Activated naive CD4-positive, alpha-beta T cell treated with anti-CD3 and anti-CD28 coated beads, Interleukin-2, amount 50 U/mL, for 24 hours (primary cell): ENCODE data around the gene ZCCHC17.
"Not testable (repeated sequence)": the region's sequence is repeated elsewhere in the genome, so short reads cannot be mapped to it uniquely, and the experiment has no call there.

ENCODE experiments used
- H3K27ac Mint-ChIP-seq: one replicate; pipeline ENCODE4 v1.8.0; 2021; ENCODE audit warnings: mild to moderate bottlenecking, mixed read lengths
- H3K27me3 Mint-ChIP-seq: one replicate; pipeline ENCODE4 v1.8.0; 2021; ENCODE audit warnings: mixed read lengths
- H3K36me3 Mint-ChIP-seq: one replicate; pipeline ENCODE4 v1.8.0; 2021; ENCODE audit warnings: mixed read lengths
- H3K4me1 Mint-ChIP-seq: one replicate; pipeline ENCODE4 v1.8.0; 2021; ENCODE audit warnings: mixed read lengths
- H3K4me3 Mint-ChIP-seq: one replicate; pipeline ENCODE4 v1.8.0; 2021; ENCODE audit warnings: mild to moderate bottlenecking, mixed read lengths
- H3K9me3 Mint-ChIP-seq: one replicate; pipeline ENCODE4 v1.8.0; 2021; ENCODE audit warnings: mixed read lengths

The ZCCHC17 gene

DNA sequence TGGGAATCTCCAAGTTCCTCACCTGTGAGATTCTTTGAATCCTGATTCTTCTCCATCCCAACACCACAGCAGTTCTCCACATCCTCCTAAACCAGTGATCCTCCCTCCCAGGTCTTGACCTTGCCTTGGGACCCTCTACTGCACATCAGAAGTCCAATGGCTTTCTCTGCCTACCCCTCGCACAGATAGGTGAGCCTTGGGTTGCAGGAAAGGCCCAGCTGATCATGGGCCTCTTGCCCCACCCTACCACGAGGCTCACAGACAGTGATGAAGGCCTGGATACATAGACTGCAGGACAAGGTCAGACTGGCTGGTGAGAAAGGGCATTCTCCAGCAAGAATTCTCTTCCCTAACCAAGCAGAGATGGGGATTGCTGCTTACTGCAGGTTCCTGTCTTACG lies 75.2 kb downstream of the ZCCHC17 start:
- H3K4me1 Mint-ChIP-seq, result peaks cover 15% of the 10 kb centered on the region

DNA sequence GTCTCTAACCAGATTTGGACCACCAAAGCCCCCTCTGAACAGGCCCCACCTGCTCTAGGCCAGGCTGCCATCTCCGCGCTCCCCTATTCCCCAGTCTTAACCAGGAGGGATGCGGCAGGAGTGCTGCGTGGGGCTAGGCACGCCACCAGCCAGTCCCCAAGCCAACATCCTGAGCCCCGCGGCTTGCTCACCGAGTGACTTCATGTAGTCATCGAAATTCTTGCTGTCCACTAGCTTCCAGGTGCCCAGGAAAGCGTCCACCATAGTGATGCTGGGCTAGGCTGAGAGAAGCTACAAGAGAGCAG lies 75.9 kb downstream of the ZCCHC17 start:
- Mint-ChIP-seq H3K27ac (no peak overlapping the region), H3K4me1 (peaks cover 15% of the 10 kb centered on the region), H3K36me3 (no peaks in the 10 kb centered on the region), H3K27me3 (no peaks in the 10 kb centered on the region), H3K4me3 (peak overlapping the region; percentile 27), H3K9me3 (no peaks in the 10 kb centered on the region)

More for the DNA sequence above, 75.2 kb downstream of the ZCCHC17 start:
- no peak overlapping the region for H3K27ac Mint-ChIP-seq
- H3K36me3 Mint-ChIP-seq, result no peaks in the 10 kb centered on the region
- no peaks in the 10 kb centered on the region for H3K27me3 Mint-ChIP-seq
- no peaks in the 10 kb centered on the region for H3K9me3 Mint-ChIP-seq
- H3K4me3 Mint-ChIP-seq, result no peak overlapping the region

DNA sequence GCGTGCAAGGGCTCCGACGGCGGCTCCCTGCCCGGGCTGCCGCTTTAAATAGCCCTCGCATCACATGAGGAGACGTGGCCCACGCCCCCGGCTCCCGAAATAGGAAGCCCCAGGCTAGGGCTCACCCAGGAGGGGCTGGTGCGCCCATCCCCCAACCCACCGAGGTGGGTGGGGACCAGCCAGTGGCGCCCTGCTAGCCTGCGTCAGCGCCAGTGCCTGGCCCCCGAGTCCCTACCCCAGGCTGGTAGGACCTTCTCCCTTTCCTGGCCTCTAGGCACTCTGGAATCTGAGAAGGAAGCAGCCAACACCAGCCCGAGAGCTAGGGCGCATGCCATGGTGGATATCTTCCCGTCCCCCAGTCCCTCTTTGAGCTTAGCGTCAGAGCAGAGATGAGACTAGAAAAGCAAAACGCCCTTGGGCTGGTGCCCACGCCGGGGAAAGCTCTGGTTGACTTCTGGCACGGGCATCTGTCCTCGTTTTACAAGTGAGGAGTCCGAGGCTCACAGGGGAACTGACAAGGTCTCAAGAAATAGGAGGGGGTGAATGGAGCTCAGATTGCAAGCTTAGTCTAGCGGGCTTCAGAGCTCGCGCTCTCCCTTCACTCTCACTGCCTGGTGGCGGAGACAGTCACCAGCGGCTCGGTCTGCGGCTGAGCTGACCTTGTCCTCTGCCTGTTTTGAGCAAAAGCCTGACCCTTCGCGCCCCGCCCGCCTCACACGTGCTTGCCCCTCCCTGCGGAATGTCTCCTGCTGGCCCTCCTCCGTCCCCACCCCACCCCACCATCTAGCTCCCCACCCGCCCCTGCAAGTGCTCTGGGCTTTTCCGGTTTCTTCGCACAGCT lies 76.4 kb downstream of the ZCCHC17 start, which contains the start of gene FABP3:
Gene FABP3 (minus strand): TSS at position 21 of the 841 bp plus-strand sequence. CDS start 62 bp downstream, outside the sequence.
- no peaks in the 10 kb centered on the region for H3K27me3 Mint-ChIP-seq
- peak within 1 kb of the TSS; percentile 3 for H3K27ac Mint-ChIP-seq
- H3K36me3 Mint-ChIP-seq, result no peaks in the 10 kb centered on the region
- H3K9me3 Mint-ChIP-seq, result no peaks in the 10 kb centered on the region
- peaks cover 15% of the 10 kb centered on the region for H3K4me1 Mint-ChIP-seq
- H3K4me3 Mint-ChIP-seq, result peak within 1 kb of the TSS; percentile 81

DNA sequence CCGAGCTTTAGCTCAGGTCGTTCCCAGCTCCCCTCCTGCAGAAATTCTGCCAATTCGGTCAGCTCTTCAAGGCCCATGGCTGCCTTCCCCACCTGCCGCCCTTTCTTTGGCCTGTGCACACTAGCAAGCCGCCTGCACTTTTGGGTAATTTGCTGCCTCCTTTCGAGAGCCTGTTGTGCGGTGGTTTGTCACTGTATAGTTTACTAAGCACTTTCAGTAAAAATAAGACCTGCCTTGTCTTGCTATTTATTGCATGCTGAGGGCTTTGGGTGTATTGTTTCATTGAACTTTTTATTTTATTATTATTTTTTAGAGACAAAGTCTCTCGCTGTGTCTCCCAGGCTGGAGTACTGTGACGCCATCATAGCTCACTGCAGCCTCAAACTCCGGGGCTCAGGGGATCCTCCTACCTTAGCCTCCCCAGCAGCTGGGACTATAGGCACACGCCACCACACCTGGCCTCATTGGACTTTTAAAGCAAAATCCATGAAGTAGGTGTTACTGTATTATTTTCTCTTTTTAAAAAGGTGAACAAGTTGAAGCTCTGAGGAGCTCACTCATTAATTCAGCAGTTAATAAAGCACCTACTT lies 77.2 kb downstream of the ZCCHC17 start:
- no peaks in the 10 kb centered on the region for H3K9me3 Mint-ChIP-seq
- H3K4me1 Mint-ChIP-seq, result peaks cover 15% of the 10 kb centered on the region
- H3K27ac Mint-ChIP-seq, result peak overlapping the region; percentile 3
- H3K27me3 Mint-ChIP-seq, result no peaks in the 10 kb centered on the region
- peak overlapping the region; percentile 81 for H3K4me3 Mint-ChIP-seq
- no peaks in the 10 kb centered on the region for H3K36me3 Mint-ChIP-seq

DNA sequence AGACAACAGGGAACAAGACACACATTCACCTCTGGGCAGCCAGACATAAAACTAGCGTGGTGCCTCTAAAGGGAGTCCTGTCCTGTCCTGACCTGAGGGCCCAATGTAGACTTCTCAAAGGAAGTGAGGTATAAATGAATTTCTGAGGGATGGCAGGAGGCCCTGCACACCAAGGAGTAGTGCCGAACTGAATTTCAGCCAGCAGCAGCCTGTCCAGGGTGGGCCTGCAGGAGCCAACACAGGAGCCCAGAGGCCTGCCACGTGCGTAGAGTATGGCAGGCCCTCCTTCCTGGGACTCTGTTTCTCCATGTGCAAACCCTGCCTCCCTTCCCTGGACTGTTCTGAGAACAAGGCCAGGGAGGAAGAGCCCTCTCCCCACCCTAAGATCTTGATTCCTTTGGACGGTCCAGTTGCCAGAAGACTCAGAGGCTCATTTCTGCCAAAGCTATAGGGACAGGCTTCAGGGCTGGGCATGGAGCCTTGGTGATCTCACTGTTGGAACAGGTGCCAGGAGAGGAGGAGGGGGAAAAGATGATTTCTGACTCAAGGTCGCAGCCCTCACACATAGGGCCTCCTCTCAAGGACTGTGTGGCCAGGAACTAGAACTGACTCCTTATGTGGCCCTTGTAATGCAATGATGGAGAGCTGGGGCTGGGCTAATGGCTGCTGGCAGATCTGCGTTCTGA lies 77.8 kb downstream of the ZCCHC17 start:
- Mint-ChIP-seq H3K27me3 (no peaks in the 10 kb centered on the region), H3K4me1 (peaks cover 15% of the 10 kb centered on the region), H3K27ac (no peak overlapping the region), H3K36me3 (no peaks in the 10 kb centered on the region), H3K4me3 (peak overlapping the region; percentile 81), H3K9me3 (no peaks in the 10 kb centered on the region)

DNA sequence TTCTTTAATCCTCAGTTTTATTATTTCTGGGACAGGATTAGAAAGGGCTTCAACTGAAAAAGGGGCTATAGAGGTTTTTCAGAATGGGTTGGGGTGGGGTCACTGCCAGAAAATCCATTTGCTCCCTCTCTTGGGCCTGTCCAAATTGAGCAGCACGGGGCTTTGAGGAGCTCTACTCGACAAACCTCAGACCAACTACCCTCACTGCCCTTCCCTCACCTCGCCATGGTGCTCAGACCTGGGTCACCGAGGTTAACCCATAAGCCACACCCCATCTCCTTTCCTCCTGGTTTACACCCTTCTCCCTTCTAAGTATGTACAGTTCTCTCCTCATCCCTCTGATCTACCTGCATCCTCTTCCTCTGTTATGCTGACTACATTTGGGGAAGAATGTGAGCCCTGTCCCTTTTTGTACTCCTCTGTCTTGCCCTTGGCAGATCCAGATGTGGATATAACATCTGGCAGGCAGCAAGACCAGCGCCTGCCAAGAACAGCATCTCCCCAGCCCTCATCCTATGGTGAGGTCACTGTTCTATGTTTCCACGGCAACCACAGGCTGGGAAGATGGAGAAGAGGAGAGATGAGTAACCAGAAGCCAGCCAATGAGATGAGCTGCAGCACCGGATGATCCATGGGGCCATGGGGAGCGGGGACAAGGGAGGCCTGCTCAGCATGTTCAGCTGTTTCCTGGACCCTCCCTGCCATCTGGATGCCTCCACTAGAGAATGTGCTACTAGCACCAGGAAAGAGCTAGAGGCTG lies 79.7 kb downstream of the ZCCHC17 start:
- peaks cover 2% of the 10 kb centered on the region for H3K27me3 Mint-ChIP-seq
- H3K9me3 Mint-ChIP-seq, result no peaks in the 10 kb centered on the region
- no peaks in the 10 kb centered on the region for H3K36me3 Mint-ChIP-seq
- H3K27ac Mint-ChIP-seq, result no peak overlapping the region
- H3K4me3 Mint-ChIP-seq, result no peak overlapping the region
- peaks cover 15% of the 10 kb centered on the region for H3K4me1 Mint-ChIP-seq

DNA sequence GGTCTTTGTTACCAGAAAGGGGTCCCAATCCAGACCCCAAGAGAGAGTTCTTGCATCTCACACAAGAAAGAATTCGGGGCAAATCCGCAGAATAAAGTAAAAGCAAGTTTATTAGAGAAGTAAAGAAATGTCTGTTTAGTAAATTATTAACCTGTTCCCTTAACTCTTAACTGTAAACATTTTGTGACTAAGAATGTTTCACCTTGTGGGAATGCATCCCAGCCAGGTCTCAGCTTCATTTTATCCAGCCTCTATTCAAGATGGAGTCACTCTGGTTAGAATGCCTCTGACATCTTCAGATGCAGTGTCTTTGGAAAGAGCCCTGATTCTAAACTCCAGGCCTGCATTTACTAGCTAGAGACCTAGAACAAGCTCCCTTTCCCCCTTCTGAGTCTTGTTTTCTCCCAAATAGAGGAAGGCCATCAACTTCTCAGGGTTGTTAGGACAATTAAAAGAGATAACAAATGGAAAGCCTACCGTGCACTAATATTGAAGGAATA lies 80.6 kb downstream of the ZCCHC17 start:
- peaks cover 14% of the 10 kb centered on the region for H3K4me1 Mint-ChIP-seq
- H3K36me3 Mint-ChIP-seq, result no peaks in the 10 kb centered on the region
- peaks cover 2% of the 10 kb centered on the region for H3K27me3 Mint-ChIP-seq
- H3K27ac Mint-ChIP-seq, result no peak overlapping the region
- no peaks in the 10 kb centered on the region for H3K9me3 Mint-ChIP-seq
- no peak overlapping the region for H3K4me3 Mint-ChIP-seq

DNA sequence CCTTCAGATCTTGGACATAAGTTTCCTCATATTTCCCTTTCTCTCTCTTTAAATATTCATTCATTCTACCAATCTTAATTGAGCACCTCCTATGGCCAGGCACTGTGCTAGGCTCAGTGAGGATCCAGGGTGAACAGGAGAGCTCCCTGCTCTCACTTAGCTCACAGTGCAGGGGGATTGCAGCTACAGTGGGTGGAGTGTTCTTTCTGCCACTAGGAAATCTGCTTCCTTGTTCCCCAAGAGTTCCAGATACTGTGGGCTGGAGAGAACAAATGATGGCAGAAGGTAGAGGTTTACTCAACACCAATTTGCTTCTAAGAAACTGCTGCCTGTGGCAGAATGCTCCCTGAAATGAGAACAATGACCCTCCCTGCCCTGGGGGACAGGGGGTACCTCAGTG lies 81.2 kb downstream of the ZCCHC17 start:
- peaks cover 6% of the 10 kb centered on the region for H3K27me3 Mint-ChIP-seq
- no peaks in the 10 kb centered on the region for H3K36me3 Mint-ChIP-seq
- H3K4me3 Mint-ChIP-seq, result no peak overlapping the region
- H3K4me1 Mint-ChIP-seq, result peaks cover 9% of the 10 kb centered on the region
- no peaks in the 10 kb centered on the region for H3K9me3 Mint-ChIP-seq
- no peak overlapping the region for H3K27ac Mint-ChIP-seq

DNA sequence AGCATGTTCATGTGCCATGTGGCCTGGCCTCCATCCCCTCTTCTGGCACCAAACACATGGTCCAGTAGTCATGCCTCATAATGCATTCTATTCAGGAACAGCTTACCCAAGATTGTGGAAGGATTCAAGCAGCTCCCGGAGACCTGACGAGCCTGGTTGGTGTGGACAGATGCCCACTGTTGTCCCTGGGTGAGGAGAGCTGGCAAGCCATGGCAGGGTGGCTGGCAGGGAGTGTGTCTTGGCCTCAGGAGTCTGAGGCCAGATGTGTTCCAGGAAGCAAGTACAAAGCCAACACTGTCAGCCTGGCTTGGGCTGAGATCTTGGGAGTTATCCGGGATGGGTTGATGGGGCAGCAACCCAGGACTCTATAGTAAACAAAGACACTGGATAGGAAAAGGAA lies 83.3 kb downstream of the ZCCHC17 start:
- H3K36me3 Mint-ChIP-seq, result no peaks in the 10 kb centered on the region
- H3K27ac Mint-ChIP-seq, result no peak overlapping the region
- peaks cover 6% of the 10 kb centered on the region for H3K27me3 Mint-ChIP-seq
- H3K4me1 Mint-ChIP-seq, result no peaks in the 10 kb centered on the region
- H3K9me3 Mint-ChIP-seq, result no peaks in the 10 kb centered on the region
- no peak overlapping the region for H3K4me3 Mint-ChIP-seq

DNA sequence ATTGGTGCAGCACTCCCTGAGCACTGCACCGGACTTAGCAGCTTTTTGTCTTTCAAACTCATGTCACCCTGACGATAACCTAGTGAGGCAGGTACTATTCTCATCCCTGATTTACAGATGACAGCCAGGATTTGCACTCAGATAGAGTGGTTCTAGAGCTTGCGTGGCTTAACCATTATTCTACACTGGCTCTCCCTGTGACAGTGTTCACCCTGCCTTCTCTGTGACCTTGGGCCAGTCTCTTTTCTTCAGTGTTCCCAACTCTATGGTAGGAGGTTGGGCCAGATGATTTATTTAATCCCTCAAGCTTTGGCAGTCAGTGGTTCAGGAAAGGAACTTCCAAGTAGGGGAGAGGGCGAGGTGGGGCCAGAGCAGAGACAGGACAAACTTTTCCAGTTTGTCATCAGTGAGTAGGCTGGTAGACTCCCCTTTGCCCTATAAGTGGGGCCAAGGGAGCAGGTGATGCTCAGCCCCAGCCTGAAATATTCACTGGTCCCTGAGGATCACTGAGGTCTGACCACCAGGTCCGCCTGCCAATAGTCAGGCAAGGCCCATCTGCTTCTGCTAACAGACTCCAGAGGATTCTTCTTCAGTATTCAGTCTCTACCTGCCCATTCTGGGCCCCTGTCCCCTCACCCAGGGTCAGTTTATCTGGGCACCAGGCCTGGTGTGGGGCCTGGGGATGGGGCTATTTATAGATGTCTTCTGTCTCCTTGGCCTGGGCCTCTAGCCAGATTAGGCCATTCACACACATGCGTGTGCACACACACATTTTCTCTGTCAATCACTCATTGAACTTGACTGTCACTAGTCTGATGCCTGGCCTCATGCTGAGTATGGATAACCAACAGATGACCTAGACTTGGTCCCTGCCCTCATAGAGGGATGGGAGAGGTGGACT lies 84.8 kb downstream of the ZCCHC17 start:
- H3K36me3 Mint-ChIP-seq, result no peaks in the 10 kb centered on the region
- no peaks in the 10 kb centered on the region for H3K9me3 Mint-ChIP-seq
- H3K4me3 Mint-ChIP-seq, result no peak overlapping the region
- no peak overlapping the region for H3K27ac Mint-ChIP-seq
- H3K27me3 Mint-ChIP-seq, result peaks cover 6% of the 10 kb centered on the region
- no peaks in the 10 kb centered on the region for H3K4me1 Mint-ChIP-seq

DNA sequence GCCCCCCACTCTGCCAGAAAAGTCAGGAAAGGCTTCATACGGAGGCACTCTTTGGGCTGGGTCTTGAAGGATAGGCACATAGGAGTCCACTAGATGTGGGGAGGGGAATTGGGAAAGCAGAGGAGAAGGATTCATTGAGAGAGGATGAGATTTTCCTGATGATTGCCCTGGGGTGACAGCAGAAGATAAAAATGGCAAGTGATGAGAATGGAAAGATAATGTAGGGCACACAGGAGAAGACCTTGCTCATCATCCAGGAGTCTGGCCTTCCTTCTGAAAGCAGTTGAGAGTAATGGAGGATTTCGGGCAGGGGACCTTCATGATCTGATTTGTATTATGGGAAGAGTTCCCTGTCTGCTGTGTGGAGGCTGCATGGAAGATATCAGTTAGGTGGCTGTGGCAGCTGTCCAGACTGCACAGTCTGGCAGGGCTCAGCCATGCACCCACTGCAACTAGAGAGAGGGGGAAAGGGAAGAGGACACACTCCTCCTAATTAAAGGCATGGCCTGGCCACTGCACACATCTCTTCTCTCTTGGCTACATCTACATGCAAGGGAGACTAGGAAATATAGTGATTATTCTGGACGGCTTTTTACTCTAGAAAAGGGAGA lies 85.7 kb downstream of the ZCCHC17 start:
- no peaks in the 10 kb centered on the region for H3K9me3 Mint-ChIP-seq
- no peak overlapping the region for H3K4me3 Mint-ChIP-seq
- no peak overlapping the region for H3K27ac Mint-ChIP-seq
- no peaks in the 10 kb centered on the region for H3K36me3 Mint-ChIP-seq
- peaks cover 6% of the 10 kb centered on the region for H3K27me3 Mint-ChIP-seq
- no peaks in the 10 kb centered on the region for H3K4me1 Mint-ChIP-seq

DNA sequence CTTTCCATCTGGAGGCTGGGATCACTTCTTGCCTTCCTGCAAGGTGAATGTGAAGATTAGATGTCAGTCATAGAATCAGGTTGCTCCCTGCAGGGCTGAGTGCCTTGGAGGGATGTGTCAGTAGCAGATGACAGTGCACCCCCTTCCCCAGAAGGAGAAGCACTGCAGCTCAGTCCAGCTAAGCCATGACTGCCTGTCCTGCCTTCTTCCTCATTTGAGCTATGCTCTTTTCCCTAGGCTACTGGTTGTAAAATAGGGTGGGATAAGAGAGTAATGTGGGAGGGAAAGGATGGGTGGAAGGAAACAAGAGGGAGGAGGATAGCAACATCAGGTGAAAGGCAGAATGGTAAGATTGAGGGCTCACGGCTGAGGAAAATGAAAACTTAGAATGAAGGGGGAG lies 87.1 kb downstream of the ZCCHC17 start:
- H3K4me3 Mint-ChIP-seq, result no peak overlapping the region
- H3K4me1 Mint-ChIP-seq, result no peaks in the 10 kb centered on the region
- H3K27ac Mint-ChIP-seq, result no peak overlapping the region
- H3K27me3 Mint-ChIP-seq, result peaks cover 8% of the 10 kb centered on the region
- H3K9me3 Mint-ChIP-seq, result no peaks in the 10 kb centered on the region
- H3K36me3 Mint-ChIP-seq, result no peaks in the 10 kb centered on the region

DNA sequence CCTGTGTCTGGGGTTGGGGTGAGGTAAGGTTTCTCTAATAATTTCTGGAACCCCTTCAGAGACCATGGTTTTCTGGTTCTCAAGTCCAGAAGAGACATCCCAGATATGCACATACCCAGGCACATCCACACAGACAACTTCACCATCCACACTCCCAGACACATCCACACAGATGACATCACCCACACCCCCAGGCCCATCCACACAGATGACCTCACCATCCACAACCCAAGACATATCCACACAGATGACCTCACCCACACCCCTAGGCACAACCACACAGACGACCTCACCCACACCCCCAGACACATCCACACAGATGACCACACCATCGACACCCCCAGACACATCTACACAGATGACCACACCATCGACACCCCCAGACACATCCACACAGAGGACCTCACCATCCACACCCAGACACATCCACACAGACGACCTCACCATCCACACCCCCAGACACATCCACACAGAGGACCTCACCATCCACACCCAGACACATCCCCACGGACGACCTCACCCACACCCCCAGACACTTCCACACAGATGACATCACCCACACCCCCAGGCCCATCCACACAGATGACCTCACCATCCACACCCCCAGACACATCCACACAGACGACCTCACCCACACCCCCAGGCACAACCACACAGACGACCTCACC lies 89.9 kb downstream of the ZCCHC17 start:
- H3K4me1 Mint-ChIP-seq, H3K27ac Mint-ChIP-seq, H3K9me3 Mint-ChIP-seq, H3K27me3 Mint-ChIP-seq, H3K4me3 Mint-ChIP-seq, H3K36me3 Mint-ChIP-seq: not testable (repeated sequence)

DNA sequence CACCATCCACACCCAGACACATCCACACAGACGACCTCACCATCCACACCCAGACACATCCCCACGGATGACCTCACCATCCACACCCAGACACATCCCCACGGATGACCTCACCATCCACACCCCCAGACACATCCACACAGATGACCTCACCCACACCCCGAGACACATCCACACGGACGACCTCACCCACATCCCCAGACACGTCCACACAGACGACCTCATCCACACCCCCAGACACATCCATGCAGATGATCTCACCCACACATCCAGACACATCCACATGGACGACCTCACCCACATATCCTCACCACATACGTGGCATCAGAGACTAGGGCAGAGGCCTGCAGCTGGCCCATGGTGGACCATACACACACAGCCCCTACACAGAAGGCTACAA lies 90.8 kb downstream of the ZCCHC17 start:
- no peaks in the 10 kb centered on the region for H3K9me3 Mint-ChIP-seq
- no peaks in the 10 kb centered on the region for H3K4me1 Mint-ChIP-seq
- H3K4me3 Mint-ChIP-seq, result no peak overlapping the region
- H3K27me3 Mint-ChIP-seq, result peaks cover 7% of the 10 kb centered on the region
- no peaks in the 10 kb centered on the region for H3K36me3 Mint-ChIP-seq
- no peak overlapping the region for H3K27ac Mint-ChIP-seq
